Mesothelial cell of epicardium (in vitro differentiated cells): Measurements from ENCODE around the gene NDN. TPM values are rescaled to one million over a fixed set of nuclear protein-coding genes. Genes with fewer than 3 reads are reported as not detected.
"Not testable (repeated sequence)": the region's sequence is repeated elsewhere in the genome, so short reads cannot be mapped to it uniquely, and the experiment has no call there.

ENCODE experiments used
- DNase-seq, 2 experiments: peaks; one replicate each; pipeline ENCODE4 v3.0.0; 2021; ENCODE audit warnings: low spot score in 2 of 2; ENCODE audit not compliant: unreplicated experiment in 2 of 2
- H3K27ac Mint-ChIP-seq: 2 replicates; pipeline ENCODE4 v1.8.0; 2021; ENCODE audit warnings: mixed read lengths
- H3K27me3 Mint-ChIP-seq: 2 replicates; pipeline ENCODE4 v1.8.0; 2021; ENCODE audit warnings: low read depth, mixed read lengths
- H3K36me3 Mint-ChIP-seq: 2 replicates; pipeline ENCODE4 v1.8.0; 2021; ENCODE audit warnings: mixed read lengths
- H3K4me1 Mint-ChIP-seq: 2 replicates; pipeline ENCODE4 v1.8.0; 2021; ENCODE audit warnings: mixed read lengths
- H3K4me3 Mint-ChIP-seq: 2 replicates; pipeline ENCODE4 v1.8.0; 2021; ENCODE audit warnings: mild to moderate bottlenecking, moderate library complexity, mixed read lengths
- H3K9me3 Mint-ChIP-seq: 2 replicates; pipeline ENCODE4 v1.8.0; 2021; ENCODE audit warnings: mixed read lengths
- total RNA-seq: library from RNA; stranded (reverse); gene quantifications from 3 replicates; pipeline ENCODE4 v1.2.1, GENCODE V29; 2021
- TF ChIP-seq, protein P1 (sequence below): fragments of 200-600 bp; sonication (generic); IDR thresholded peaks from one replicate; pipeline ENCODE4 v1.5.0; 2021; ENCODE audit warnings: antibody characterized with exemption; ENCODE audit not compliant: unreplicated experiment

The NDN gene
- 84.8 to 89.0 TPM (median 85.8 TPM) in 3 replicates for total RNA-seq

- TF ChIP-seq, protein P1, sequence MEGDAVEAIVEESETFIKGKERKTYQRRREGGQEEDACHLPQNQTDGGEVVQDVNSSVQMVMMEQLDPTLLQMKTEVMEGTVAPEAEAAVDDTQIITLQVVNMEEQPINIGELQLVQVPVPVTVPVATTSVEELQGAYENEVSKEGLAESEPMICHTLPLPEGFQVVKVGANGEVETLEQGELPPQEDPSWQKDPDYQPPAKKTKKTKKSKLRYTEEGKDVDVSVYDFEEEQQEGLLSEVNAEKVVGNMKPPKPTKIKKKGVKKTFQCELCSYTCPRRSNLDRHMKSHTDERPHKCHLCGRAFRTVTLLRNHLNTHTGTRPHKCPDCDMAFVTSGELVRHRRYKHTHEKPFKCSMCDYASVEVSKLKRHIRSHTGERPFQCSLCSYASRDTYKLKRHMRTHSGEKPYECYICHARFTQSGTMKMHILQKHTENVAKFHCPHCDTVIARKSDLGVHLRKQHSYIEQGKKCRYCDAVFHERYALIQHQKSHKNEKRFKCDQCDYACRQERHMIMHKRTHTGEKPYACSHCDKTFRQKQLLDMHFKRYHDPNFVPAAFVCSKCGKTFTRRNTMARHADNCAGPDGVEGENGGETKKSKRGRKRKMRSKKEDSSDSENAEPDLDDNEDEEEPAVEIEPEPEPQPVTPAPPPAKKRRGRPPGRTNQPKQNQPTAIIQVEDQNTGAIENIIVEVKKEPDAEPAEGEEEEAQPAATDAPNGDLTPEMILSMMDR: no peak
- H3K9me3 Mint-ChIP-seq: peaks cover 9% of the 10 kb centered on the region
- H3K4me3 Mint-ChIP-seq: peak within 1 kb of the TSS; percentile 71
- peak within 1 kb of the TSS; percentile 16 for H3K27ac Mint-ChIP-seq
- no peaks in the 10 kb centered on the region for H3K36me3 Mint-ChIP-seq
- H3K27me3 Mint-ChIP-seq: no peaks in the 10 kb centered on the region
- H3K4me1 Mint-ChIP-seq: peaks cover 33% of the 10 kb centered on the region
- DNase-seq: peak; percentile 36 to 72
Measured at GRCh38 chr15:23687143-23687470, at the start of gene NDN. Gene NDN, minus strand, starts transcription at chr15:23687305. Its CDS starts 88 bp downstream, at chr15:23687217.

GRCh38 chr15:23736033-23736673 lies 49.0 kb upstream of the NDN start:
- TF ChIP-seq, protein P1: no peak
- H3K36me3 Mint-ChIP-seq: no peaks in the 10 kb centered on the region
- H3K27ac Mint-ChIP-seq: no peak overlapping the region
- DNase-seq: no peak
- H3K27me3 Mint-ChIP-seq: no peaks in the 10 kb centered on the region
- peaks cover 26% of the 10 kb centered on the region for H3K9me3 Mint-ChIP-seq
- no peaks in the 10 kb centered on the region for H3K4me1 Mint-ChIP-seq
- H3K4me3 Mint-ChIP-seq: no peak overlapping the region

- Mint-ChIP-seq H3K36me3 (no peaks in the 10 kb centered on the region), H3K27ac (no peak overlapping the region), H3K27me3 (no peaks in the 10 kb centered on the region), H3K4me1 (no peaks in the 10 kb centered on the region), H3K4me3 (no peak overlapping the region), H3K9me3 (peaks cover 19% of the 10 kb centered on the region)
- no peak for DNase-seq
- TF ChIP-seq, protein P1: no peak
Measured at GRCh38 chr15:23734862-23735261, 47.8 kb upstream of the NDN start.

- peaks cover 23% of the 10 kb centered on the region for H3K9me3 Mint-ChIP-seq
- not testable (repeated sequence) for H3K4me1 Mint-ChIP-seq, H3K27me3 Mint-ChIP-seq, DNase-seq, H3K36me3 Mint-ChIP-seq
- H3K27ac Mint-ChIP-seq: peak overlapping the region; percentile 35
- peak overlapping the region; percentile 74 for H3K4me3 Mint-ChIP-seq
Measured at GRCh38 chr15:23713874-23714656, 27.0 kb upstream of the NDN start.

- DNase-seq: no peak
- Mint-ChIP-seq H3K27ac (no peak overlapping the region), H3K36me3 (no peaks in the 10 kb centered on the region), H3K4me1 (no peaks in the 10 kb centered on the region), H3K4me3 (no peak overlapping the region), H3K27me3 (no peaks in the 10 kb centered on the region), H3K9me3 (peaks cover 46% of the 10 kb centered on the region)
- TF ChIP-seq, protein P1: no peak
Measured at GRCh38 chr15:23708332-23708731, 21.2 kb upstream of the NDN start.

GRCh38 chr15:23695282-23695681 lies 8.2 kb upstream of the NDN start:
- no peaks in the 10 kb centered on the region for H3K36me3 Mint-ChIP-seq
- TF ChIP-seq, protein P1: no peak
- no peak overlapping the region for H3K4me3 Mint-ChIP-seq
- peaks cover 13% of the 10 kb centered on the region for H3K4me1 Mint-ChIP-seq
- no peak overlapping the region for H3K27ac Mint-ChIP-seq
- no peak for DNase-seq
- H3K27me3 Mint-ChIP-seq: no peaks in the 10 kb centered on the region
- peaks cover 52% of the 10 kb centered on the region for H3K9me3 Mint-ChIP-seq
